HG02885 (cell line): Measurements from ENCODE around the gene HGFAC.

Experiments
- ATAC-seq: cut with Tn5 transposase; IDR thresholded peaks from one replicate; pipeline ENCODE4 v1.9.1; 2021; ENCODE audit warnings: mild to moderate bottlenecking; ENCODE audit not compliant: unreplicated experiment, poor library complexity

Gene HGFAC

GRCh38 chr4:3441501-3442459 lies at the start of gene HGFAC:
Gene HGFAC, plus strand, starts transcription at chr4:3441968. Its CDS starts 34 bp downstream, at chr4:3442002.
- no peak for ATAC-seq

GRCh38 chr4:3392321-3392720 lies 49.4 kb upstream of the HGFAC start:
- no peak for ATAC-seq

- no peak for ATAC-seq
Observed at GRCh38 chr4:3393171-3393570, 48.6 kb upstream of the HGFAC start.

- ATAC-seq, result no peak
Observed at GRCh38 chr4:3396600-3396999, 45.2 kb upstream of the HGFAC start.

GRCh38 chr4:3397128-3397527 lies 44.6 kb upstream of the HGFAC start:
- no peak for ATAC-seq

GRCh38 chr4:3399277-3400194 lies 42.2 kb upstream of the HGFAC start:
- ATAC-seq, result no peak

- ATAC-seq, result no peak
Observed at GRCh38 chr4:3401436-3402171, 40.2 kb upstream of the HGFAC start.

- no peak for ATAC-seq
Observed at GRCh38 chr4:3402491-3403347, 39.0 kb upstream of the HGFAC start.

GRCh38 chr4:3403348-3403906 lies 38.3 kb upstream of the HGFAC start:
- ATAC-seq, result no peak

- ATAC-seq, result no peak
Observed at GRCh38 chr4:3404546-3404945, 37.2 kb upstream of the HGFAC start.

- ATAC-seq, result no peak
Observed at GRCh38 chr4:3405176-3405575, 36.6 kb upstream of the HGFAC start.

GRCh38 chr4:3406021-3406420 lies 35.7 kb upstream of the HGFAC start:
- no peak for ATAC-seq

GRCh38 chr4:3406431-3406830 lies 35.3 kb upstream of the HGFAC start:
- no peak for ATAC-seq

- ATAC-seq, result no peak
Observed at GRCh38 chr4:3407171-3407771, 34.5 kb upstream of the HGFAC start.

GRCh38 chr4:3407930-3408792 lies 33.6 kb upstream of the HGFAC start:
- no peak for ATAC-seq

- ATAC-seq, result no peak
Observed at GRCh38 chr4:3408793-3409330, 32.9 kb upstream of the HGFAC start.

GRCh38 chr4:3409571-3410091 lies 32.1 kb upstream of the HGFAC start:
- no peak for ATAC-seq
